Mammary epithelial cell (primary cell): ENCODE measurements around the gene SEMA4G.

Experiments
- CTCF ChIP-seq, 2 donors: IDR thresholded peaks in 1 of 2; conservative IDR thresholded peaks in 1 of 2; 2 replicates each; pipeline ENCODE4 v1.5.1; 2011 to 2012; ENCODE audit warnings: inconsistent platforms in 2 of 2, low read length in 2 of 2, mild to moderate bottlenecking in 2 of 2, control low read depth in 1 of 2, low read depth in 1 of 2; ENCODE audit not compliant: insufficient read depth in 1 of 2; ENCODE audit errors: extremely low read depth in 1 of 2
- EZH2 ChIP-seq: IDR thresholded peaks from 2 replicates; pipeline ENCODE4 v1.6.1; 2012; ENCODE audit warnings: low read length, inconsistent platforms, borderline replicate concordance

GRCh38 chr10:101006593-101007098, 37.3 kb downstream of the SEMA4G start:
- TF ChIP-seq CTCF (conservative IDR thresholded peaks at IDR 0.05 in 1 of 2, IDR thresholded peaks at IDR 0.05 in 1 of 2; ENCODE audit: extremely low read depth in 1 of 2, insufficient read depth in 1 of 2, low read depth in 1 of 2, low read length in 2 of 2) (no peak), EZH2 (no peak)
